GM12873 (cell line): ENCODE results near the gene PRRG2.

Experiments
- TF ChIP-seq, protein P1 (sequence below): IDR thresholded peaks from 2 replicates; pipeline ENCODE4 v1.5.1; 2012; ENCODE audit warnings: low read depth, mild to moderate bottlenecking, moderate library complexity, low read length, control low read depth; ENCODE audit not compliant: insufficient read depth; ENCODE audit errors: missing control alignments

Gene PRRG2

DNA sequence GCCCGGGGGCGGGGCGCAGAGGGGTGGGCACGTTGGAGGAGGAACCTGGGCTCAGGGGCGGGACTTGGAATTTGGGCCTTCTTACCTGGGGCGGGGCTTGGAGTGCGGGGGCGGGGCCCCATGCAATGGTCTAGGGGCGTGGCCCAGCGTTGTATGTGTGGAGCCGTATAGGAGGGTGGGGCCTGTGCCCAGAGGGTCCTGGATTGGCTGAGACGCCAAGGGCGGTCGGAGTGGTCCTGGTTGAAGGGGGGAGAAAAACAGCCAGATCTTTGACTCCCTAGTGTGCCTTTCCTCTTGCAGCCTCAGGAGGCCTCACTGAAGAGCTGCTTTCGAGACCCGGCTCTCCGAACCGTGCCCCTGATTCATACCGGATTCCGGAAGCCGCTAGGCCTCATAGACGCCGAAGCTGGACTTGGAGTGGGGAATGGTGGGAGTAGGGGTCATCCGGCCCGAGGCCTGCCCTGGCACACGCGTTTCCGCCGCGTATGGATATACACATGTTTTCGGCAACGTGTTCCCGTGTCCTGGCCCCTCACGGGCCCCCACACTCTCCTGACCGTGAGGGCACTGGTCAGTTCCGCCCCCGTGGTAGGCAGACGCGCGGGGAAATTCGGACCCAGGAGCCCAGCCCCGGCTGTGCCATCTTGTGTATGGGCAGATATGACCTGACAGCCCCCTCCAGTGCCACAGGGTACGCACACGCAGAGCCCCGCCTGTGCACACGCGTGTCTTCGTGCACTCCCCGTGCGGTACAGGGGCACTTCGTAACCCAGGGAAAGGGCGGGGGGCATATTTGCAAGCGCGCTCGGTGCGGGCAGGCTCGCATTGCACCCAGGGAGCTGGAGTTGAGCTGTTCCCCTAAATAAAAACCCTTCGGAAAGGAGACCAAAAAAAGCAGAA is 9.2 kb downstream of the PRRG2 start:
- TF ChIP-seq, protein P1, sequence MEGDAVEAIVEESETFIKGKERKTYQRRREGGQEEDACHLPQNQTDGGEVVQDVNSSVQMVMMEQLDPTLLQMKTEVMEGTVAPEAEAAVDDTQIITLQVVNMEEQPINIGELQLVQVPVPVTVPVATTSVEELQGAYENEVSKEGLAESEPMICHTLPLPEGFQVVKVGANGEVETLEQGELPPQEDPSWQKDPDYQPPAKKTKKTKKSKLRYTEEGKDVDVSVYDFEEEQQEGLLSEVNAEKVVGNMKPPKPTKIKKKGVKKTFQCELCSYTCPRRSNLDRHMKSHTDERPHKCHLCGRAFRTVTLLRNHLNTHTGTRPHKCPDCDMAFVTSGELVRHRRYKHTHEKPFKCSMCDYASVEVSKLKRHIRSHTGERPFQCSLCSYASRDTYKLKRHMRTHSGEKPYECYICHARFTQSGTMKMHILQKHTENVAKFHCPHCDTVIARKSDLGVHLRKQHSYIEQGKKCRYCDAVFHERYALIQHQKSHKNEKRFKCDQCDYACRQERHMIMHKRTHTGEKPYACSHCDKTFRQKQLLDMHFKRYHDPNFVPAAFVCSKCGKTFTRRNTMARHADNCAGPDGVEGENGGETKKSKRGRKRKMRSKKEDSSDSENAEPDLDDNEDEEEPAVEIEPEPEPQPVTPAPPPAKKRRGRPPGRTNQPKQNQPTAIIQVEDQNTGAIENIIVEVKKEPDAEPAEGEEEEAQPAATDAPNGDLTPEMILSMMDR: peak; percentile 31

DNA sequence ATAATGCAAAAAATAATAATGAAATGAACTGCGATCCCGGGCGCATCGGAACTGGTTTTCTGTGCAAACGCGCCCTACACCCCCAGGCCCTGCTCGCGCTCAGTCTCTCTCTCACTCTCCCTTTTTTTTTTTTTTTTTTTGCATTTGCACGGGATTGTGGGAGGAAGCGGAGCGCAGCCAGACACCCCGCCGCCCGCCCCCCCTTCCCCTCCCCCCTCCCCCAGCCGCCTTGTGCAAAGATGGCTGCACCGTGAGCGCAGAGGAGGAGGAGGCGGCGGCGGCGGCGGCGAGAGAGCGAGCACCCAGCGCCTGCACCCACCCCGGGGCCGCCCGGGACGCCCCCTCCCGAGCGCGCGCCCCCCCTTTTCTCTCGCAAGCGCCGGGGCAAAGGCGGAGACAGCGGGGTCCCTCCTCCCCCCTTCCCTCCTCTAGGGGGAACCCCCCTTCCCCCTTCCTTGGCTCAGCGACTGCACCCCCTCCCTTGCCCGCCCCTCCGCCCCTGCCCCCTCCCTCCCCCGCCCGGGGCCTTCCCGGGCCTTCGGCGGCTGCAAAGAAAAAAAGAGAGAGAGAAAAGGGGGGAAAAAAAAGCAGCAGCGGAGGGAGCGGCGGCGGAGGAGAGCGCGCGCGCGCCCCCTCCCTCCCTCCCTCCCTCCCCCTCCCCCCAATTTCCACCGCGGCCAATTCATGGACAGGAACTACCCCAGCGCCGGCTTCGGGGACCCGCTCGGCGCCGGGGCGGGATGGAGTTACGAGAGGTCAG is 10.0 kb downstream of the PRRG2 start, which contains the start of gene PRR12:
TSS of gene PRR12 (plus strand) at position 212 of the 760 bp plus-strand sequence. CDS start at position 685, 473 bp downstream.
- TF ChIP-seq, protein P1: no peak

DNA sequence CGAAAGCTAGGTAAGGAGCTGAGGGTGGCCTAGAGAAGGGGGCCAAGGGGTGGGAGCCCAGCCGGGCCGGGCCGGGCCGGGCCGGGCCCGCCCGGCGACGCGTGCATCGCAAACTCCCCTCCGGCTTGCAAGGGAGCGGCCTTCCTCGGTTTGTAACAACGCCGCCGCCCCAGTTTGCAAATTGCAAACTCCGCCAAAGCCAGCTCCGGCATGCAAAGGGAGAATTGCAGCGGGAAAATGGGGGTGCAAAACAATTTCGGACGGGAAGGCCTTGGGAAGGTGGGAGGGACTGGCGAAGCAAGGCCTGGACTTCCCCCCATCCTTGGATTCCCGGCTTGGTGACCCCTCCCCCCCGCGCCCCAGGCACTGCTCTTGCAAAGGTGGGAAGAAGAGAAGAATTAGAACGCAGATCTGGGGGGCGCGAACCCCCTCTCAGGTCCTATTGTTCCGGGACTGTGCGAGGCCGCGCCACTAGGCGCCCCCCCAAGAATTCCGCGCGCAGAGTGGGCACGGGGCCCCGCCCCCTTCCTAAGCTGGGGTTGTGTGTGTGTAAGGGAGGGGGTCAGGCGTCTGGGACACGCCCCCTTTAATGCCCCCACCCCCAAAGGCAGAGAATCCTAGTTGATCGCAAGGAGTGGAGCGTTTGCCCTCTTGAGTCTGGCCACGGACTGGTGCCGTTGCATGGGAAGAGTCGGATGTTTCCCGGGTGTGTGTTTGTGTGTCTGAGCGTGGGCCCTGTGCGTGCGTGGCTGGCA is 10.8 kb downstream of the PRRG2 start:
- TF ChIP-seq, protein P1: no peak

DNA sequence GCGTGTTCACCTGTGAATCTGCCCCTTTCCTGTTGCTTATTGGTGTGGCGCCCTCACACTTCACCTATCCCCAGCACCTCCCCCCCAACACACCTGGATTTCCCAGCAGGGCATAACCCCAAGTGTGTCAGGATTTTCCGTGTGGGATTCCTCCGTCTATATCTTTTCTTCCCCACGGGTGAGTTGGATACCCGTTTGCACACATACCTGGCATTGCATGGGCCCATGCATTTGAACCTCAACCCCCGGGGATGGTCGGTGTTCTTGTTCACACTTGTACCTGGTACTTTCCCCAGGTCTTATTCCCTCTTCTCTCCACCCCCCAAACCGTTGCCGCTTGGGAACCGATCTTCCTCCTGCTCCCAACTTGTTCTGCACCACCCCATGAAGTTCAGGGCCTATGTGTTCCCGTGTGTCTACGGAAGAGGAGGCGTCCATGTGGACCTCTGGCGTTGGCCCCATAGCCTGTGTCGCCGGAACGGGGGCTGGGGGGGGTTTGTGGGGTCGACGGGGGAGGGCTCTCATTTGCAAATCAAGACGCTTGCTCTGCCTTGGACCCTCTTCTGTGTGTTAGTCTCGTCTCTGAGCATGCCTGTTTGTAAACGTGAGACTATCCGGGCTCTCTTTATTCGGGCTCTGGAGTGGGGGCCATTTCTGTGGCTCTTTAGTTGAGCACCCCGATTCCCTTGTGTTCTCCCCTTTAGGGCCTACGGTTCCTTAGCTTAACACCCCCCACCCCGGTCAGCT is 11.5 kb downstream of the PRRG2 start:
- TF ChIP-seq, protein P1: no peak

DNA sequence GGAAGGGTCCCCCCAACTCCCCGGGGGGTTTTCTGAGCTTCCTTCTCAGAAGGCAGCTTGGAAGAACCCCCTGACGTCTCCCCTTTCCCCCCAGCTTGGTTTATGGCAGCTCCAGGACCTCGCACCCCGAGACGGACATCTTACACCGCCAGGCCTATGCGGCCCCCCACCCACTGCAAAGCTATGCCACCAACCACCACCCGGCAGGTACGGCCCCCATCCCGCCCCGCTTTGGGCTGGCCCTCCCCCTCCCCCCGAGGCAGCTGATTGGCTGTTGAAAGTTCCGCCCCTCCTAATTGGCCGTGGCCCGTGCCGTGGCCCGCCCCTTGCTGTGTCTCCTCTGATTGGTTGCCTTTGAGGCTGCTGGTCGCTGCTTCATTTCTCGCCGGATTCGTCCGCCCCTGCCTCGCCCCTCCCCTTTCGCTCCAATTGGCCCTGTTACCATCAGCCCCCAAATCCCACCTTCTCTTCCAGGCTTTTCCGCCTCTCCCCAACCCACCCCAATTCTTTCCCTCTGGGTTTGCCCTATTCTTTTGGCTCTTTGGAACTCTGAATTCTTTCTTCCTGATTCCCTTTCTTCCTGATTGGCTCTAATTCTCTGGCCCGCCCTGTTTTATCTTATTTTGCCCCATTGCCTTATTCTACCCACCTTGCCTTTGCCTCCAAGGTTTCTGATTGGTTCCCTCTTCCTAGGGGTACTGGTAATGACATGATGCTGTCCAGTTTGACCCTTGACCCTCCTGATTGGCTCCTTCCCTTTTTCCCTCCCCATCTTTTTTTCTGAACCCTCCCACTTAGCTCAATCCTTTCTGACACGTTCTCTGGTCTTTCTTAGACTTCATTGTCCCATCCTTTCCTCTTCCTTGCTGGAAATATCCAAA is 12.4 kb downstream of the PRRG2 start:
- TF ChIP-seq, protein P1: no peak
